GM18511 (cell line): Measurements from ENCODE around the gene FMN1.

Experiments
- ATAC-seq: cut with Tn5 transposase; IDR thresholded peaks from one replicate; pipeline ENCODE4 v1.9.1; 2021; ENCODE audit warnings: mild to moderate bottlenecking, moderate library complexity; ENCODE audit not compliant: unreplicated experiment

Gene FMN1

DNA sequence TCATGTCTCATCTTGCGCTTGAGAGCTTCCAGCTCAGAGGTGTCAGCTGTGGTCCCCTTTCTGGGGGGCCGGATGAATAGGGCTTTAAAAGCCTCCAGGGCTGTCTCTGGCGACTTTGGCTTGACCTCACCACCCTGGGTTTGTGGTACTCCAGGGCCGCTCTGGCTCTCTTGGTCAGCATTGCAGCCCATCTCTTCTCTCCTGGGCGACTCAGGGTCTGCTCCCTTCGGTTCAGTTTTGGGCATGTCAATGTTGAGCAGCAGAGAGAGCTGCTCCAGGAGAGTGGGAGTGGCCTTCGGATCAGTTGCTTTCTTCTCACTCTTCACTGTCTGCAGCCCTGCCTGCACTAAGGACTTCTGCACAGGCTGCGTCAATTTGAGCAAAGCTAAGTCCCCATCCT is 127.9 kb downstream of the FMN1 start:
- ATAC-seq, result no peak

DNA sequence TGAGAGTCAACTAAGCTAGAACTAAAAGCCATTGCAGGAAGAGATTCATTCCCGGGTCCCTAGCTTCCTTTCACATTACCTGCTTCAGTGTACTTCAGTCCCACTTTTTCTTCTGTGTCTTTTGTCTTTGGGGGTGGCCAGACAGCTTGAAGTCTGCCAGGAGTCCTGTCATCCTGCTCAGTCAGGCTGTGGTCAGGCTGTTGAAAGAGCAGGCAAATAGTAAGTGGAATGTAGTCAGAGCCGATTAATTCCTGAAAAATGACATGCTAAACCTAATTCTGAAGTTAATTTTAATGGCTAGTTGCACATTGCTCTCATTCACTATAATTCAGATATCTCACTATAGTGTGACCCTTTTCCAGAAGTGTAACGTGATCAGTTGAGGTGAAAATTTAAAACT is 129.6 kb downstream of the FMN1 start:
- ATAC-seq, result no peak

DNA sequence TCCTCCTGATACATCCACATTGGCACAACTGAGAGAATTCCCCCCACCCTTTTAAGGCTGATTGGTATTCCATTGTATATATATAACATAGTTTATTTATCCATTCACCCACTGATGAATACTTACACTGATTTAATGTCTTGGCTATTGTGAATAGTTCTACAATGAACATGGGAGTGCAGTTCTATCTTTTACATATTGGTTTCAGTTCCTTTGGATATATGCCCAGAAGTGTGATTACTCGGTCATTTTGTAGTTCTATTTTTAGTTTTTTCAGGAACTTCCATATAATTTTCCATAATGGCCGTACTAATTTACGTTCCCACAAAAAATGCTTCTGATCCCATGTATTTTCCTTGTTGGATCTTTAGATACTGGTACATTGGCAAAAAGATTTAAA is 135.3 kb downstream of the FMN1 start:
- no peak for ATAC-seq

DNA sequence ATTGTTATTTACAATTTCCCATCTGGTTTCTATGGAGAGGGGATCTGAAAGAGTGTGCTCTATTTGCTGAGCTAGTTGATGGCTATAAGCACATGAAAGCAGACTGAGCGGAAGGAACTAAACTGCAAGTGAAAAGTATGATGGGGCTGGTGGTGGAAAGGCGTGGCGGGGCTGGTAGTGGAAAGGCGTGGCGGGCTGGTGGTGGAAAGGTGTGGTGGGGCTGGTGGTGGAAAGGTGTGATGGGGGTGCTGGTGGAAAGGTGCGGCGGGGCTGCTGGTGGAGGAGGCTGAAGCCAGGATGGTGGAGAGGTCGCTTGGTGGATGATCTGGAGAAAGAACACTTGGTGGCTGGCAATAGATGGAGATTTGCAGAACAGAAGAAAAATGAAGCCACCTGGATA is 136.7 kb downstream of the FMN1 start:
- no peak for ATAC-seq

DNA sequence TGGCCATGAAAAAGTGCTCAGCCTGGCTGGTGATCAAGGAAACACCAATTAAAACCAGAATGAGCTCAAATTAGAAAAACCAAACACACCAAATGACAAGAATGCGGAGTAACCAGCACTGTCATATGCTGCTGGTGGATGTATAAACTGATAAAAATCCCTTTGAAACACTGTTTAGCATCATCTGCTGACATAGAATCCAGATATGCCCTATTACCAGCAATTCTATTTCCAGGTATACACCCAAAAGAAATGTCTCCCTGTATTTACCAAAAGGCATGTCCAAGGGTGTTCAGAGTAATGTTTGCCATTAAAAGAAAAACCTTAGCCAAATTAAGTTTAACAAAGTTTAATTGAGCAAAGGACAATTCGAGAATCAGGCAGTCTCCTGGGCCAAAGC is 138.6 kb downstream of the FMN1 start:
- ATAC-seq, result no peak

DNA sequence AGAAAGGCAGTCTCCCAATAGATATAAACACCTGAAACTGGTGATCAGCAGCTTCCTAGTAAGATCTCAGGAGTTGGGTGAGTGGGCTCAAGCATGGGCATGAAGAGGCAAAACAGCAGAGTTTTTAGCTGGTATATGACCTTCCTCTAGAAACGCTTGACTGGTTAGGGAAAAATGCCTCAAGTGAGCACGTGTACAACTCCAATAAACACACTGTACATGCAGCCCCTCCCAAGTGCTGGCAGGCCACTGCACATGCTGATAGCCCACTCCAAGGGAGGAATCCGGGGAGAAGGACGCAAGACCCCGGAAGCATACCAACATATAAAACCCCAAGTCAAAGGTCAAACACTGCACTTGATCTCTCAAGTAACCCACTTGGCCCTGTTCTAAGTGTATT is 143.0 kb downstream of the FMN1 start:
- no peak for ATAC-seq

DNA sequence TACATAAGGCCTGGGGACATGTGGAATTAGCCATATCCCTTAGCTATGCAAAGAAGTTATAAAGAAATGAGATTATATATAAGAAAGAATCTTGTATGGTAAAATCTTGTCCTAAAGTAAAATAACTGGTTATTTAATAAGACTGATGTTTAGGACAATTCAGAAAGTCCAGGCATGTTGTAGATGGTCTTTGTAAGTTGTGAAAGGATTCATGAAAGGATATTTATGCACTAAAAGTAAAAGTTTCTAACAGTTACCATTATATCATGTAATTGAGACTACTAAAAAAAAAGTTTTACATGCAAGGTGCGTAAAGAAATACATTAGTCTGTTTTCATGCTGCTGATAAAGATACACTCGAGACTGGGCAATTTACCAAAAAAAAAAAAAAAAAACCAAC is 146.3 kb downstream of the FMN1 start:
- ATAC-seq, result no peak

DNA sequence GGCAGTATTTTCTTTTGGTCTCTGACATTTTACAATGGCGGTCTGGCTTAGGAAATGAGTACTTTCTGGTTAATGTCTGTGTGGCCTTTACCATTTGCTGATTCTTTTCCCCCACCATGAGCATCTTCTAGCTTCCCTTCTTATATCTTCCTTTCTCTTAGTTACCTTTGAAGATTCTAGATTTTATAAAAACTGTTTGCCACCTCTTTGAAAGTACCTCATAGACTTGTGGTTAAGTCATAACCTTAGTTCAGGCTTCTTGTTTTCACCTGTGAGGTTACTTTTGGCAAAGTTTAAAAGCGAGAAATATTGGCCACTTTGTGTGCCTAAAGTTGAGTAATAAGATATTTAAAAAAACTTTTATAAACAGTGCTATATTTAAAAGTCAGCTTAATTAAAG is 147.4 kb downstream of the FMN1 start:
- no peak for ATAC-seq

DNA sequence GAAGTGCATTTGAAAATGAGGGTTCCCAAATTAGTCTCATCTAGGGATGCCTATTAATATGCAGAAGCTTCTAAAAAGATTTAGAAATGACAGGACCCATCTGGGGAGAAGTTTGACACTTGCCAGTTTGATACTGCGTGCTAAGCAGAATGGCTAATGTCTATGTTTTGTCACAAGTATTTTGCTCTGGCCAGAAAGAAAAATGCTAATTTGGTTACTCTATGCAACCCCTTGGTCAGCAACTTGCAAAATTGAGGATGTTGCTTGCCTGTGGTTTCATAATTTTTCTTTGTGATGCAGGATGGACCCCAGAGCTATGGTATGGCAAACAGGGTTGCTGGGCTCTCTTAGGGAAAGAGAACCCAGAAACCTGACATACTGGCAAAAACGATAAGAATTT is 148.2 kb downstream of the FMN1 start:
- ATAC-seq, result no peak

- ATAC-seq, result no peak
Observed at GRCh38 chr15:33045066-33045810, 149.3 kb downstream of the FMN1 start.

DNA sequence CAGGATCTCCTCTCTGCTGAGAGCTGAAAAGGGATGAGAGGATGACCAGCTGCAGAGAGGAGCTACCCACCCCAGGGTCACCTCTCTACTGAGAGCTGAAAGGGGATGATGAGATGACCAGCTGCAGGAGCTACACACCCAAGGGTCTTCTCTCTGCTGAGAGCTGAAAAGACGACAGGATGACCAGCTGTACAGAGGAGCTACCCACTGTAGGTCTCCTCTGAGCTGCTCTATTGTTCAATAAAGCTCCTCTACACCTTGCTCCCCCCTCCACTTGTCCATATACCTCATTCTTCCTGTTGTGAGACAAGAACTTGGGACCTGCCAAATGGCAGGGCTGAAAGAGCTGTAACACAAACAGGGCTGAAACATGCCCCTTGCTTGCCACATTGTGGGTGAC is 149.9 kb downstream of the FMN1 start:
- ATAC-seq, result no peak

DNA sequence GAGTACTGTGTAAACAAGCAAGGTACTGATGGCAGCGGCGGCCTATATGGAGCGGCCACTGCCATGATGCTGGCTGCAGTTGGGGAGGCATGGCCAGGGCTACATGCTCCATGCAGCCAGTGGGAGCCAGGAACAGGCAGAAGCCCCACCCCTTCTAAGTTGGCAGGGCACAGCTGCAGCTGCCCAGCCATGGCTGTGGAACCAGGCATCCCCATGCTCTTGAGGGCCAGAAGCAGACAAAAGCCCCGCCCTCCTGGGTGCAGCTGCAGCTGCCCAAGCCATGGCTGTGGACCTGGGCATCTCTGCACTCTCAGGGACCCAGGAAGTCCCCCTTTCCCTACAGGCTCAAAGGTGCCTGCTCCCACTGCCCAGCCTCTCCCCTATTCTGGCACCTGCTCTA is 150.9 kb downstream of the FMN1 start:
- ATAC-seq, result no peak

GRCh38 chr15:33040496-33040895 is 154.0 kb downstream of the FMN1 start:
- ATAC-seq, result no peak

DNA sequence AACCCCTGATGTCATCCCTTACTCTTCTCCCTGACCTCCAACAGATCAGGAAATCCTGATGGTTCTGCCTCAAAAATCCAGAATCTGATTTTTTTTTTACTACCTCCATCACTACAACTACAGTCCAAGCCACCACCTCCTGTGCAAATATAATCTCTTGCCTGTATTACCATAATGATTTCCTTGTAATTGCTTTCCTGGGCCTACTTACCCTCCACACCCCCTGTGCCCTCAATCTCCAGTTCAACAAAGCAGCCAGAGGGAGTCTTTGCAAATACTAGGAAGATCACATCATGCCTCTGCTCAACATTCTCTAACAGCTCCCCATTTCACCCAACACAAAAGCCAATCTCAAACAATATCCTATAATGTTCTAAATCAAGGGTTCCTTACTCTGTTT is 159.9 kb downstream of the FMN1 start:
- ATAC-seq, result no peak

DNA sequence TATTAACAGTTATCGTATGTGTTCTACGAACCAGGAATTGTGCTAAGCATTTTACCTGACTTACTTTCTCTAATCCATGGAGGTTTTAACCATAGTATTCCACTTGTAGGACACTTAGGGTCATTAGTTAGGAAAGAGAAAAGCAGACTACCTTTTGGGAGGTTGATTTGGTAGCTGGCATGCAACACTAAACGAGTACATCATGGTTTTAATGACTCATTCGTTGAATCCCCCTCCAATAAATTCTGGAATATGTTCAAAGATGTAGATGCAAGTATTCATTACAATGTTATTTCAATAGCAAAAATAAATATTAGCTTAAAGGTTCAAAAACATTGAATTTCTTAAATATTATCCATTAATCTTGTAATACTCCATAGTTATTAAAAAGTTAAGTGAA is 162.5 kb downstream of the FMN1 start:
- no peak for ATAC-seq

DNA sequence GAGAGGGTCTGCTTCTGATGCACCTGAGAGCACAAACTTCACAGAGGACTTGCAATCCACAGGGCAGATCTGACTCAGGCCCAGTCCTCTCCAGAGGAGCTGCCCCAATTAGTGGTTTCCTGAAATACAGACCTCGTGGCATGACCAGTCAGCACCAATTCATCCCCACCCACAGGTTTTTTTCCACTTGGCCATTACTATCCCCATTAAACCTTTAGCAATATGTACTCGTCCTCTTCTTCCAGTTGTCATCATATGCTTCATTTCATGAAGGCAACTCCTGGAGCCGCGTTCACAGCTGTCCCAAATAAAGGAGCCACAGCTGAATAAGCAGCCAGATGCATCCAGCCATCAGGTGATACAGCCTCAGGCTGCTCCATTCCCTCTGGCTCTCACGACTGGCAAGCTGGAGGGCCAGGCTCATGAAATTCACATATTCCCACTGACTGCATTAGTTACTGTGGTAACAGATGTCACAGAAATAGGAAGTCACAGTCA is 163.1 kb downstream of the FMN1 start:
- no peak for ATAC-seq

GRCh38 chr15:33030315-33030714 is 164.2 kb downstream of the FMN1 start:
- no peak for ATAC-seq

DNA sequence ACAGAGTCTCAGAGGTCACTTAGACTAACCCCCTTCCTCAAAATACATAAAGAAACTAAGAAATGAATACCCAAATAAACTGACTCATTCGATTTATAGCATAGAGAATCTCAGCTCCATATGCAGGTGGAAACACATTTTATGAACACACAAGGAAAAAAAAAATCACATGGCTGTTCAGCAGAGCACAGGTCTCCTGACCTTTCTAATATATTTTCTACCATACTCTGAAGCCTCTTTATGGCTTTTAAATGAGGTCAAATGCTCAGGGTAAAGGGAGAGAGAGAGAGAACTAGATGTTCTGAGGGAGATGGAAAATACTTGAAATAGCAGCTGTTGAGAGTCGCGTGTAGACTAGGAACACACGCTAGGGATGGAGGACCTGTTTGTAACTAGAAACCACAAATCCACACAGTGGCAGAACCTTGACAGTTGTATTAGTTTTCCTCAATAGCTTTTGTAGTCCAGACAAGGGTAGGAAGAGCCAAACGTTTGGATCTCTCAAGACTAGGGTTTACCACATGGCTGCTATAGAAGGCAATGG is 165.3 kb downstream of the FMN1 start:
- no peak for ATAC-seq

DNA sequence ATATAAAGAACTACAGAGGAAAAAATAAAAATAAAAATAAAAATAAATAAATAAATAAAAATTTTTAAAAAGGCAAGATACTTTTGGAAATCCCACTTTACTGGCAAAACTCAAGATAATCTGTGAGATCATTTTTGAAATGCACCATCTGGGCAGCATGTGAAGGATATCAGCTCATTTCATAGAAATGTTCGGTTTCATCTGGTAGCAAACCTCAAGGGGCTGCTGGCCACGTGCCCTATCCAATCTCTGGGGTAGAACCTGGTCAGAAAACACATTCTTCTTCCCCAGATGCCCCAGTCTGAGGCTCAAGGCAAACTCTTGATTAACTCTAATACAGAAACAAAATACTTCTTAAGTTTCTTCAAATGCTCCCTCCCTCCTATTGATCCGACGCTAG is 166.0 kb downstream of the FMN1 start:
- no peak for ATAC-seq

GRCh38 chr15:33027306-33028035 is 167.0 kb downstream of the FMN1 start:
- ATAC-seq, result no peak

DNA sequence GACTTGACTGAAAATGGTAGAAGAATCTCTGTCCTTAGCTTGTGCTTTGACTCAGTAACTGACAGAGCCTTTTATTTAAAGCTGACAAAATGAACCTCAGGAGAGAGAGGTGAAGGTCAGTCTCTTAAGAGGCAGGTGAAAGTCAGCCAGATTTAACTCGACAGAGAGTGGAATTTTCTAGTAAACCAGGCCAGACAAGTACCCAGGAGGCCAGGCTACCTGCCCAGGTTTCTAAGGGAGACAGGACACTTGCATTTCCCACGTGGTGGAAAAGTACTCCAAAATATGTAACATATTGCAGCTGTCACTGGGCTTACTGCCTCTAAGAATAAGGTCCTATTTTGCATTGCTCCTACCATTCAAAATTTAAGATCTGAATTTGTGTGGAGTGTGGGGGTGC is 167.9 kb downstream of the FMN1 start:
- ATAC-seq, result no peak

DNA sequence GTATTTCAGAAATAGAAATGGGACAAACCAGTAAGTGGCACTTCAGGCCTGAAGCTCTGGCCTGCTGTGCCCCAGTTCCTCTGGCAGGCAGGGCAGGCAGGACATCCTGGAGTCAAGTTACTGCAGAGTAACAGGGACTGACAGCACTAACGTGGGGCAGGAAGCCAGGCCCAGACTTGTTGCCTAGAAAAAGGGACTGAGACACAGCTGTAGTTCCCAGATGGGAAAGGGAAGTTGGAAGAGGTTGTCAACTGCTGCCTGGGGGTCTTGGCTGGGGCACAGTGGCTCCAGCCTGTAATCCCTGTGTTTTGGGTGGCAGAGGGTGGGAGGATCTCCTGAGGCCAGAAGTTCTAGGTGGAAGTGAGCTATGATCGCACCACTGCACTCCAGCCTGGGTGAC is 171.9 kb downstream of the FMN1 start:
- no peak for ATAC-seq
